Measurements from ENCODE around the gene HHIPL1.

DNA sequence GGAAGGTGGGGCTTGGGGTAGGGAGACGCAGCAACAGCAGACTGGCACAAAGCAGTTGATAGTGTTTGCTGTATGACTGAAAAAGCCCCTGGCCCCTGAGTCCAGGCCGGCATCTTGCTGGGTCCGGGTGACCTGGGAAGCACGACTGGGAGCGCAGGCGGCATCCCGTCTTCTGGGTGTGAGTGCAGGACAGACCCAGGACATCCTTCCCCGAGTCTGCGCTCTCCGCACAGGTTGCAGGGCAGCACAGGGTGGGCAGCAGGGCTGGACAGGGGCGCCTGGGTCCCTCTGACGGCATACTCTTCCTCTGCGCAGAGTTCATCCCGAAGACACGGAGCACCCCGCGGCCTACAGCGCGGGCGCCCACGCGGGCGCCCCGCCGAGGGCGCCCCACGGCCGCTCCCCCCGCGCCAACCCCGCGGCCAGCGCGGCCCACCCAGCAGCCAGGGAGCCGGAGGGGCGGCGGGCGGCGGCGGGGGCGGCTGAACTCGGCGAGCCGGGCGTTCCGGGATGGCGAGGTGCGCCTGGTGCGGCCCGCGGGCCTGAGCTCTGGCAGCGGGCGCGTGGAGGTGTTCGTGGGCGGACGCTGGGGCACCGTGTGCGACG is 29.9 kb downstream of the HHIPL1 start:
- TF ChIP-seq, protein P1, sequence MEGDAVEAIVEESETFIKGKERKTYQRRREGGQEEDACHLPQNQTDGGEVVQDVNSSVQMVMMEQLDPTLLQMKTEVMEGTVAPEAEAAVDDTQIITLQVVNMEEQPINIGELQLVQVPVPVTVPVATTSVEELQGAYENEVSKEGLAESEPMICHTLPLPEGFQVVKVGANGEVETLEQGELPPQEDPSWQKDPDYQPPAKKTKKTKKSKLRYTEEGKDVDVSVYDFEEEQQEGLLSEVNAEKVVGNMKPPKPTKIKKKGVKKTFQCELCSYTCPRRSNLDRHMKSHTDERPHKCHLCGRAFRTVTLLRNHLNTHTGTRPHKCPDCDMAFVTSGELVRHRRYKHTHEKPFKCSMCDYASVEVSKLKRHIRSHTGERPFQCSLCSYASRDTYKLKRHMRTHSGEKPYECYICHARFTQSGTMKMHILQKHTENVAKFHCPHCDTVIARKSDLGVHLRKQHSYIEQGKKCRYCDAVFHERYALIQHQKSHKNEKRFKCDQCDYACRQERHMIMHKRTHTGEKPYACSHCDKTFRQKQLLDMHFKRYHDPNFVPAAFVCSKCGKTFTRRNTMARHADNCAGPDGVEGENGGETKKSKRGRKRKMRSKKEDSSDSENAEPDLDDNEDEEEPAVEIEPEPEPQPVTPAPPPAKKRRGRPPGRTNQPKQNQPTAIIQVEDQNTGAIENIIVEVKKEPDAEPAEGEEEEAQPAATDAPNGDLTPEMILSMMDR (conservative IDR thresholded peaks at IDR 0.05; ENCODE audit: low read length), result no peak
- no peak for TF ChIP-seq EZH2phosphoT487 (IDR thresholded peaks at IDR 0.05; ENCODE audit: borderline replicate concordance)

Measured in Loucy (cell line).